Right lobe of liver (tissue), 6 donors: Measurements from ENCODE around the gene TMC1. TPM values are rescaled to one million over a fixed set of nuclear protein-coding genes. Genes with fewer than 3 reads are reported as not detected.
"Not testable (repeated sequence)": the region's sequence is repeated elsewhere in the genome, so short reads cannot be mapped to it uniquely, and the experiment has no call there.

Source experiments
- ATAC-seq, 4 donors: fragments of 200-7000 bp; cut with Tn5 transposase; one replicate each; pipeline ENCODE4 v1.9.1; 2020; ENCODE audit warnings: mild to moderate bottlenecking in 4 of 4, moderate library complexity in 4 of 4
- DNase-seq, 3 donors: peaks; one replicate each; pipeline ENCODE4 v3.0.0-alpha.2; 2020
- H3K27ac ChIP-seq, 3 donors: fragments of 200-600 bp; one replicate each; pipeline ENCODE4 v1.8.0; 2022
- H3K27me3 ChIP-seq, 2 donors: fragments of 200-600 bp; one replicate each; pipeline ENCODE4 v1.8.0; 2022
- H3K36me3 ChIP-seq, 4 donors: fragments of 200-600 bp; sonication (generic) in 1 of 4; one replicate each; pipeline versions ENCODE4 v1.5.1 to v1.8.0; 2017 to 2022; ENCODE audit warnings: control low read depth in 1 of 4
- H3K4me1 ChIP-seq, 4 donors: fragments of 200-600 bp; sonication (generic) in 1 of 4; one replicate each; pipeline versions ENCODE4 v1.5.1 to v1.8.0; 2017 to 2022; ENCODE audit warnings: control low read depth in 1 of 4
- H3K4me3 ChIP-seq, 3 donors: fragments of 200-600 bp; one replicate each; pipeline ENCODE4 v1.8.0; 2022
- H3K9me3 ChIP-seq, 4 donors: fragments of 200-600 bp; sonication (generic) in 1 of 4; one replicate each; pipeline versions ENCODE4 v1.5.1 to v1.8.0; 2017 to 2022; ENCODE audit warnings: control low read depth in 1 of 4
- POLR2A ChIP-seq: fragments of 450-650 bp; IDR thresholded peaks from one replicate; pipeline ENCODE4 v1.6.1; 2017; ENCODE audit warnings: antibody characterized with exemption, mild to moderate bottlenecking
- WGBS: methylation state at CpG from one replicate; pipeline ENCODE4 v1.1.6; 2018; ENCODE audit warnings: low coverage, low lambda C conversion rate; ENCODE audit not compliant: insufficient coverage; ENCODE audit errors: missing lambda C conversion rate; 5-methylcytosine and 5-hydroxymethylcytosine counted together
- intact Hi-C, 2 donors: fragments of 100-400 bp; cut with DNase I; formaldehyde crosslinking; loops; one replicate each; pipeline versions ENCODE4 v1.11.2 to v1.14.1; 2022
- total RNA-seq, 6 experiments: library from RNA; depleted of rRNA in 2 of 6; stranded (reverse); fragments of >200 nt in 2 of 6; fragmentation: NEBNext Ultra II Directional in 3 of 6; extraction: Animal tissue kit (Norgen Biotek cat#: 25700) in 3 of 6; gene quantifications; one replicate each; pipeline versions ENCODE4 v1.1.0 to v1.2.4, GENCODE V29; 2016 to 2023
- TF ChIP-seq, protein P1 (sequence below), 4 donors: fragments of 200-600 bp in 3 of 4; fragments of 450-650 bp in 1 of 4; IDR thresholded peaks; one replicate each; pipeline versions ENCODE4 v1.5.1 to v1.8.0; 2016 to 2022; ENCODE audit warnings: antibody characterized with exemption in 4 of 4, mild to moderate bottlenecking in 2 of 4
- donor health status: DM: no; HTN: yes; CAD: no.
- donor health status: DM: no; HTN: no; CAD: no.
- donor health status: DM: no; HTN: no; CAD: no.
- donor health status: DM: no; HTN: yes; CAD: no.
- donor health status: DM: no; HTN: yes; CAD: no.

Gene TMC1
- total RNA-seq, 6 experiments from 2014 or later, result 0.06 to 0.42 TPM; not detected in 4

DNA sequence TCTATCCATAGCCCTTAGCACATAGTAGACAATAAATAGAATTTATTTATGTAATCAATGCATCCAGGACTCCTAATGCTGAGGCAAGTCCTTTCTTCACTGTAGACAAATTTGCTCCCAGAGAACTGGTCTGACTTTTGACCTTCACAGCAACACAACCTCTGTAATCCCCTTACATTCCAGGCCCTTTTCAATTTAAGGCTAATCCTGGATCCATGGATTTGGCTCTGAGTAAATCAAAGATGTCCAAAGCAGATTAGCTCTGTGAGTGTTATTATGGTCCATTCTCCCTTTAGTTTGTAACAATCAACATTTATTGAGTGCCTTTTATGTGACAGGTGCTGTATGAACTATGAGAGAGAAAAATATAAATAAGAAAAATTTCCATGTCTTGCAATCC is 27.4 kb upstream of the TMC1 start:
- TF ChIP-seq, protein P1, sequence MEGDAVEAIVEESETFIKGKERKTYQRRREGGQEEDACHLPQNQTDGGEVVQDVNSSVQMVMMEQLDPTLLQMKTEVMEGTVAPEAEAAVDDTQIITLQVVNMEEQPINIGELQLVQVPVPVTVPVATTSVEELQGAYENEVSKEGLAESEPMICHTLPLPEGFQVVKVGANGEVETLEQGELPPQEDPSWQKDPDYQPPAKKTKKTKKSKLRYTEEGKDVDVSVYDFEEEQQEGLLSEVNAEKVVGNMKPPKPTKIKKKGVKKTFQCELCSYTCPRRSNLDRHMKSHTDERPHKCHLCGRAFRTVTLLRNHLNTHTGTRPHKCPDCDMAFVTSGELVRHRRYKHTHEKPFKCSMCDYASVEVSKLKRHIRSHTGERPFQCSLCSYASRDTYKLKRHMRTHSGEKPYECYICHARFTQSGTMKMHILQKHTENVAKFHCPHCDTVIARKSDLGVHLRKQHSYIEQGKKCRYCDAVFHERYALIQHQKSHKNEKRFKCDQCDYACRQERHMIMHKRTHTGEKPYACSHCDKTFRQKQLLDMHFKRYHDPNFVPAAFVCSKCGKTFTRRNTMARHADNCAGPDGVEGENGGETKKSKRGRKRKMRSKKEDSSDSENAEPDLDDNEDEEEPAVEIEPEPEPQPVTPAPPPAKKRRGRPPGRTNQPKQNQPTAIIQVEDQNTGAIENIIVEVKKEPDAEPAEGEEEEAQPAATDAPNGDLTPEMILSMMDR (IDR thresholded peaks at IDR 0.05), result no peak
- no peaks in the 10 kb centered on the region for H3K9me3 ChIP-seq

DNA sequence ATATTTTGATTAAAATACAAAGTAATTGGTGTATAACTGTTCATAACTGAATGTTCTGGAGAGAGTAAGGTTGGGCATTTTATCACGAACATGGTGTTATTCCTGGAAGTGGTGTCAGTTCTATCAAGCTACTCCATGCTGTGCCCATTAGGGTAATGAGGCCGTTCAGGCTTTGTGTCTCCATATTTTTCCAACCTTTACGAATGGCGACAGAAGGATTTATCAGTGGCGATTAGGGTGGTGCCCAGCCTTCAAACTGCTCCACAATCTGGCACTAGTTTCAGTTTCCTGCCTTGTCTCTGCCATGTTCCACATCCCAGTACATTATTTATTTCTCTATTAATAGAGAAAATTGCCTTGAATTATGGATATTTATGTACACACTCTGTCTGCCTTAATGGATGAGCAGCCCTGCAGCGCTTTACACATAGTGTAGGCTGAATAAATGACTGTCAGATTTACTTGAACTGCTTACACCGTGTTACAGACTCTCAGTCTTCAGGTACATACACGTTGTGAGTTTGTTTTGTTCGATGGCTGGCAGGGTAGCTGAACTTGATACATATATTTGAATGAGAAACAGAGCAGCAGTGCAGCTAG is 23.9 kb upstream of the TMC1 start:
- WGBS, result 71% methylated on average over 9 of the region's 9 CpGs

More for the DNA sequence above, 27.4 kb upstream of the TMC1 start:
- DNase-seq (no peak), ATAC-seq (no peak)
- no peaks in the 10 kb centered on the region for H3K36me3 ChIP-seq
- no peak overlapping the region for H3K27ac ChIP-seq
- no peak overlapping the region for H3K4me3 ChIP-seq
- intact Hi-C loops, result no loop called here
- H3K27me3 ChIP-seq, result no peaks in the 10 kb centered on the region
- no peaks in the 10 kb centered on the region for H3K4me1 ChIP-seq

DNA sequence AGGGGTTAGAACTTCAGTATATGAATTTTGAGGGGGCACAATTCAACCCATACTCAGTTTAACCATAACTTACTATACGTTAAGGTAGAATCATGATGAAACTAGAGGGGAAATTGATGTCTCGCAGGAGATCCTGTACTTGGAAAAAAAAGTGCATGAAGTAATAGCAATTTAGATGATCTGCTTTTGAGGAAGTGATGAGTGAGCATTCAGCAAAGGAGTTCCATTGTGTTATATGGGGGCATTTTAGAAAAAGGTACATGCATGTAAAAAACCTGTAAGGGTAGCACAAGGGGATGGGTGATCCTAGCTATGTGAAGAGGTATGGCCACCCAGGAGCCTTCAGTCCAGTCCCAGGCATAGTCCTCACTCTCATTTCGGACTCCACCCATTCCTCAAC is 14.8 kb upstream of the TMC1 start:
- H3K9me3 ChIP-seq, result no peaks in the 10 kb centered on the region
- intact Hi-C loops, result no loop called here
- ATAC-seq (no peak), DNase-seq (no peak)
- H3K27me3 ChIP-seq, result no peaks in the 10 kb centered on the region
- 61% methylated on average over 3 of the region's 3 CpGs for WGBS
- H3K36me3 ChIP-seq, result no peaks in the 10 kb centered on the region
- H3K4me3 ChIP-seq, result no peak overlapping the region
- H3K27ac ChIP-seq, result no peak overlapping the region
- no peak for TF ChIP-seq POLR2A
- TF ChIP-seq, protein P1 (IDR thresholded peaks at IDR 0.05), result no peak
- H3K4me1 ChIP-seq, result no peaks in the 10 kb centered on the region

More for the DNA sequence above, 23.9 kb upstream of the TMC1 start:
- Histone ChIP-seq H3K27me3 (no peaks in the 10 kb centered on the region), H3K9me3 (no peaks in the 10 kb centered on the region), H3K36me3 (no peaks in the 10 kb centered on the region), H3K4me3 (no peak overlapping the region), H3K27ac (no peak overlapping the region), H3K4me1 (no peaks in the 10 kb centered on the region)
- ATAC-seq (no peak), DNase-seq (no peak)
- TF ChIP-seq, protein P1 (IDR thresholded peaks at IDR 0.05), result no peak
- no peak for TF ChIP-seq POLR2A
- intact Hi-C loops, result no loop called here

DNA sequence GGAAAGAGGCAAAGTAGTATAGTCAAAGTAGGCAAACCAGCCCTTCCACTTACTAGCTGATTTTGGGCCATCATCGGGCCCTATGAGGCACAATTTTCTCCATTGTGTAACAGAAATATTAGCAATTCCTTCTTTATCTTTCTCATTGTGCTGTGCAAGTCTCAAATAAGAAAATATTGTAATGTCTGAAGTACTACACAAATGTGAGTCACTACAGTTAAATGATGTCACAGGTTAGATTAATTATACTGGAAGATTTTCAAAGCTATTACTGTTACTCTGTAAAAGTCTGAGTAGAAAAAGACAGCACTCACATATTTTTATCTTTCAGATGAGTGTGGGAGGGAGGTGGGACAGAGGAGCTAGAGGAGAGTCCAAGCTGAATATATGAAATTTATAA is 12.4 kb upstream of the TMC1 start:
- Histone ChIP-seq H3K27me3 (no peaks in the 10 kb centered on the region), H3K4me1 (no peaks in the 10 kb centered on the region), H3K4me3 (no peak overlapping the region), H3K9me3 (no peaks in the 10 kb centered on the region), H3K27ac (no peak overlapping the region), H3K36me3 (no peaks in the 10 kb centered on the region)
- WGBS, result 78% methylated on average over 1 of the region's 1 CpG
- DNase-seq (no peak), ATAC-seq (no peak)
- intact Hi-C loops, result no loop called here
- TF ChIP-seq POLR2A, result no peak
- TF ChIP-seq, protein P1 (IDR thresholded peaks at IDR 0.05), result no peak

DNA sequence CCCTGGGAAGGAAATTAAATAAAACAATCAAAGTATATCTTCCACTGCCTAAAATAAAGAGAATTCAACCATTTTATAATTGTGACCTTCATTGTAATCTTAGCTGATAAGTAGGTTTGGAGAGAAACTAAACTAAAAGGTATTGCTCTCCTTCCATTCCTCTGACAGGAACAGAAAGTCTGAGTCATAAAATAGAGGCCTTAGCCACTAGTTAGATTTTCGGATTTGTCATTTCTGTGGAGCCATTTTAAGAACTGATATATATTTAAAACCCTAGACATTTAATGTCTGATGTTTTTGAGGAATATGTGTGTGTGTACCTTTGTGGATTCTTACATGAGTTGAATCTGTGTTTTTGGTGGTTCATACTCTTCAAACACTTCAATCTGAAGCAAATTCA is 11.8 kb upstream of the TMC1 start:
- H3K9me3 ChIP-seq, result no peaks in the 10 kb centered on the region
- DNase-seq (no peak), ATAC-seq (peak in 1 of 4 donors; percentile 17)
- intact Hi-C loops, result no loop called here
- H3K4me1 ChIP-seq, result no peaks in the 10 kb centered on the region
- TF ChIP-seq, protein P1 (IDR thresholded peaks at IDR 0.05), result no peak
- no peak for TF ChIP-seq POLR2A
- H3K27me3 ChIP-seq, result no peaks in the 10 kb centered on the region
- H3K27ac ChIP-seq, result no peak overlapping the region
- no peak overlapping the region for H3K4me3 ChIP-seq
- no peaks in the 10 kb centered on the region for H3K36me3 ChIP-seq
- 40% methylated on average over 1 of the region's 1 CpG for whole genome bisulfite sequencing

DNA sequence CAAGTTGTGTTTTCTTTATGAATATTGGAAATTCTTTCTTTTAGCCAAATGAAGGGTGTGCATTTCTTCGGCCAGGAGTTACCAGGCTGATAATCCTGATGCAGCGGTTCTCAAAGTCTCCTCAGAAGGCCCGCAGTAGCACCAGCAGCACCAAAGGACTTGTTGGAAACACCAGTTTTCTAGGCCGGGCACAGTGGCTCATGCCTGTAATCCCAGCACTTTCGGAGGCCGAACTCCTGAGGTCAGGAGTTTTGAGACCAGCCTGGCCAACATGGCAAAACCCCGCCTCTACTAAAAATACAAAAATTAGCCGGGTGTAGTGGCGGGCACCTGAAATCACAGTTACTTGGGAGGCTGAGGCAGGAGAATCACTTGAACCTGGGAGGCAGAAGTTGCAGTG is 397 bp upstream of the TMC1 start:
- H3K27me3 ChIP-seq, H3K27ac ChIP-seq, DNase-seq, H3K4me1 ChIP-seq, ATAC-seq, H3K36me3 ChIP-seq, H3K9me3 ChIP-seq, H3K4me3 ChIP-seq, intact Hi-C loops: not testable (repeated sequence)
- WGBS, result 93% methylated on average over 7 of the region's 9 CpGs
